Endometrium (tissue), 2 donors: ENCODE data around the gene CYP2B6.
"Not testable (repeated sequence)": the region's sequence is repeated elsewhere in the genome, so short reads cannot be mapped to it uniquely, and the experiment has no call there.

Experiments used
- FAIRE-seq: peaks from 2 replicates; lab custom pipeline; 2012; peaks lifted over from hg19 to GRCh38; lab: Jason Lieb, UNC
- donor health status: control.
- donor health status: control.

CYP2B6 gene

DNA sequence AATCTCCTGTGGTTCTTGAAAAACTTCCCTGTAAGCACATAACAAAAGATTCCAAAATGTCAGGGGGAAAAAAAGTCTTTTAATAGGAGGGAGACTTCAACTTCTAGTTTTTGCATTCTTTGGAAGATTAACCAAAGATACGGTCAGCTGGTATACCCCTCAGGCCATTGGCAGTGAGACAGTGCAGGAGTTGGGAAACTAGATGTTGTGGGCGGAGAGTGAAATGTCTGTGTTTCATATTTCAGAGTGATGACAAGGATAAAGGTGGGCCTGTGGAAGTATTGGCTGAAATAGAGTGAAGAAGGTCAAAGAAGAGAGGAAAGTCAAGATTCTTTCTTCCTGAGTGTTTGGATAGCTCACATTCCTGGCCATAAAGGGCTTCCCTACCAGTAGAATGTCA is 40.8 kb downstream of the CYP2B6 start:
- no peak for FAIRE-seq

DNA sequence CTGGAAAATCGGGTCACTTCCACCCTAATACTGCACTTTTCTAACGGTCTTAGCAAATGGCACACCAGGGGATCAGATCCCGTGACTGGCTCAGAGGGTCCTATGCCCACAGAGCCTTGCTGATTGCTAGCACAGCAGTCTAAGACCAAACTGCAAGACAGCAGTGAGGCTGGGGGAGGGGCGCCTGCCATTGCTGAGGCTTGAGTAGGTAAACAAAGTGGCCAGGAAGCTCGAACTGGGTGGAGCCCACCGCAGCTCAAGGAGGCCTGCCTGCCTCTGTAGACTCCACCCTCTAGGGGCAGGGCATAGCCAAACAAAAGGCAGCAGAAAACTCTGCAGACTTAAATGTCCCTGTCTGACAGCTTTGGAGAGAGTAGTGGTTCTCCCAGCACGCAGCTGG is 42.2 kb downstream of the CYP2B6 start:
- not testable (repeated sequence) for FAIRE-seq

GRCh38 chr19:41039806-41040205 is 48.7 kb downstream of the CYP2B6 start:
- no peak for FAIRE-seq

DNA sequence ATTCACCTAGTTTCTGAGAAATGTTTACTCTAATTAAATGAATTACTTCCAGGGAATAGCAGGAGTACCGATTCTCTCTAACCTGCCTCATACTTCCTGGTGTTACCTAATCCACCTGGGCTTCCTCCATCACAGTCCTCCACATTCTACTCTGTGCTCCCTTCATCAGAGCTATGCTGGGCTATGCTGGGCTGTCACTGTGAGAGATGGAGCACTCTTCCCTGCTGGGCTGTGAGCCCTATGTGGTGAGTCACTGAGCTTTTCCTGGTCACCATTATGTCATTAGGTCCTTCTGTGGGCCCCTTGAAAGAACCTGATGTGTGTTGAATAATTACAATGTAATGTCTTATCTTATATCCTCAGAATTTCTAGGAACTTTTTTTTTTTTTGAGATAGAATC is 54.0 kb downstream of the CYP2B6 start:
- not testable (repeated sequence) for FAIRE-seq

DNA sequence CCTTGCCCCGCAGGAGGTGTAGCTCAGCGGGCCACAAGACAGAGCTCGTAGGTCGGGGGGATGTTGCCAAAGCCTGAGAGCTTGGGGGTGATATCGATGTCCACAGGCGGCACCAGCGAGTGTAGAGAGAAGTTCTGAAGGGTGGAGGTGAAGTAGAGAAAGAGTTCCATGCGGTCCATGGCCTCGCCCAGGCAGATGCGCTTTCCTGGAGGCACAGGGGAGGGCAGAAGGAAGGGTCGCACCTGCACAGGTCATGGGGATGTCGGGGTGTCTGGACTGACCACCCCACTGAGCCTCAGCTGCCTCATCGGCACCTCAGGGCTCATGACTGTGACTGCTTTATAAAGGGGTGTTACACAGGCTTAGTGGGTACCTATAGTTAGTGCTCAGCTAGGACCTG is 59.3 kb downstream of the CYP2B6 start:
- no peak for FAIRE-seq

DNA sequence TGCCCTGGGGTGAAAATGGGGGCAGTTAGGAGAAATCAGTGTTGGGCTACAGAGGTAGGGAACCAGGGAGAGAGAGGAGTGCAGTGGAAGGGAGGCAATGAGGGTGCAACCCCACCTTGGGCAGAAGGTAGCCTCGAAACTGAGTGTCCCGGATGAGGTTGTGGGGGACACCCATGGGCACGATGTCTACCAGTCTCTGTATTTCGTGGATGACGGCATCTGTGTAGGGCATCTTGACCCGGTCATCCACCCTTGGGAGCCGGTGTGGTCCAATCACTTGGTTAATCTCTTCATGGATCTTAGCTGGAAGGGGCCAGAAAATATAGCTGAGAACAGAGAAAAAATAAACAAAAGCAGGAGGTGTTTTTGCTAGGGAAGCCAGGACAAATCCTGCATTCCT is 61.1 kb downstream of the CYP2B6 start:
- not testable (repeated sequence) for FAIRE-seq

GRCh38 chr19:41053331-41053730 is 62.2 kb downstream of the CYP2B6 start:
- FAIRE-seq: not testable (repeated sequence)

- FAIRE-seq: no peak
Measured at GRCh38 chr19:41064974-41065569, 74.0 kb downstream of the CYP2B6 start.
